Activated gamma-delta T cell (primary cell): ENCODE results near the gene C3orf38.
"Not testable (repeated sequence)": the region's sequence is repeated elsewhere in the genome, so short reads cannot be mapped to it uniquely, and the experiment has no call there.

Source experiments
- DNase-seq: peaks from one replicate; lab custom pipeline; 2025; lab: John Stamatoyannopoulos, UW
- total RNA-seq, 2 donors: gene quantifications; one replicate each; lab custom pipeline; 2026; lab: John Stamatoyannopoulos, UW

Gene C3orf38
- total RNA-seq = 52.9 to 53.2 reads per million in 2 donors

DNA sequence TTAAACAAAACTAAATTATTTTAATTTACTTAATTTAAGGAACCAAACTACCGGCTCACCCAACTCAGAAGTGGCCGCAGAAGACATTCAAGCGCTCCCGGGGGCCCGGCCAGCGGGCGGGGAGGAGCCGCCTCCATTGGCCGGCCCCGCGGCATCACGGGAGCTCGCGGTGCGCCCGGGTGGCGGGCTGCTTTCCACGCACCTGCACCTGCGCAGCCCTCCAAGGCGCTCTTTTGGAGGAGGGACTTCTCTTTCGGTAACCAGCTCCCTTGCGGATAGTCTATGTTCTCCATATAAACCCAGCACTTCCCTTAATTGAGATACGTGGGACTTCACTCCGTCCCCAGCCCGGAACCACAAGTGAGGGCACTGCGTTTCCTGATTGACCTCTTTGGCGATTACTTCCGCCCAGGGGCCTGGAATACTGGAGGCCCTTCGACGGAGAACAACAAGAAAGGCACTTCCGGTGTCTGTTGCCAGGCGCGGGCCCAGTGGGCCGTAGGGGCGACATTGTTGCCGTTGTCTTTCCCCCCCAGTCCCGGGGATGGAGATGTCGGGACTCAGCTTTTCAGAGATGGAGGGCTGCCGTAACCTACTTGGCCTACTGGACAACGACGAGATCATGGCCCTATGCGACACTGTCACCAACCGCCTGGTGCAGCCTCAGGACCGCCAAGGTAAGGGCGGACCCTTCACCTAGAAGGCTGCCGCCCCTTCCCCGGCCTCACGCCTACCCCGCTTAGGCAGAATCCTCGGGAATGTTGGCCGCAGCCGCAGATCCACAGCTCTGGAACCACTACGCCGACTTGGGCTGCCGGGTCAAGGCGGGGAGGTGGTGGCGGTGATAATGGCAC lies at the start of gene C3orf38:
Gene C3orf38 (plus strand): TSS at position 451 of the 854 bp plus-strand sequence. CDS start 94 bp downstream, at position 545.
- DNase-seq = peak; percentile 66

DNA sequence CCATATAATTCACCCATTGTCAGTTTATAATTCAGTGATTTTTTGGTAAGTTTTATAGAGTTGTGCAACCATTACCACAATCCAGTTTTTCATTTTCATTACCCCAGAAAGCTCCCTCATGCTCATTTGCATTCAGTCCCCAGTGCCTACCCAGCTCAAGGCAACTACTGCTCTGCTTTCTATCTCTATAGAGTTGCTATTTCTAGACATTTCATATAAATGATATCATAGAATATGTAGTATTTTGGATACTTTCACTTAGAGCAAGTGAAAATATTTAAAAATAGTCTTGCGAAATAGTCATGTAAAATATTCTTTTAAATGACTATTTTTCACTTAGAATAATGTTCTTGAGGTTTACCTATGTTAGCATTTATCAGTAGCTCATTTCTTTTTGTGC lies 48.6 kb upstream of the C3orf38 start:
- DNase-seq = no peak

GRCh38 chr3:88105325-88105724 lies 44.4 kb upstream of the C3orf38 start:
- no peak for DNase-seq

DNA sequence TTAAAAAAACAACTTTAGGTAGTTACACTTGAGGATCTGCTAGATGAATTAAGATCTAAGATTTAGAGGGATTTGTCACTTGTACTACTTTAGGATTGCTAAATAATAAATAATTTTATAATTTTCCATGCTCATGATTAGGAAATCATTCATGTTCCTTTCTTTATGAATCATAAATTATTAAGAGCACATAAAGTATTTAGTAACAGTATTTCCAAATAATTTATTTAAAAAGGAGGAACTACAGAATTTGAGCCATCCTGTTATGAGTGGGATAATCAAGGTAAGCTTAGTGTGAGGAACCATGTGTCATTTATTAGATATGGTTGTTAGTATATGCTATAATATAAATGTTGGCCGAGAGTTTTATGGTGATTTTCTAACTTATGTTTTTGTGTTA lies 37.5 kb upstream of the C3orf38 start:
- no peak for DNase-seq

GRCh38 chr3:88113311-88114162 lies 36.2 kb upstream of the C3orf38 start:
- no peak for DNase-seq

- DNase-seq = no peak
These were observed 34.7 kb upstream of the C3orf38 start for GRCh38 chr3:88114878-88115549.

DNA sequence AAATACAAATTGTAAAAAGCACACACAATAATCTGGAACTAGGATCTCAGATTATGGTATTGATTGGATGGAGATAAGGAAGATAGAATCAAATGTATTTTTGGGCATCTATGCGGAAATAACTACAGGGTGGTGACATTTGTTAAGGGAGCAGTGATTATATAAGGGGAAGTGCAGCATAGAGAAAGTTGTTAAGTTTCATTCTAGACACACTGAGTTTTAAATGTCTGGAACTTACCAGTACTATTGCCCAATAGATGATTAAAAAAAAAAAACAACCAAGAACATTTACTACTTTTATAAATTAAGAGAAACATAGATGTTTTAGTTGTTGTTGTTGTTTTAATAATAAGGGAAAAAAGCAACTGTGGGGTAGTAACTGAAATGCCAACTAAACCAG lies 32.1 kb upstream of the C3orf38 start:
- no peak for DNase-seq

DNA sequence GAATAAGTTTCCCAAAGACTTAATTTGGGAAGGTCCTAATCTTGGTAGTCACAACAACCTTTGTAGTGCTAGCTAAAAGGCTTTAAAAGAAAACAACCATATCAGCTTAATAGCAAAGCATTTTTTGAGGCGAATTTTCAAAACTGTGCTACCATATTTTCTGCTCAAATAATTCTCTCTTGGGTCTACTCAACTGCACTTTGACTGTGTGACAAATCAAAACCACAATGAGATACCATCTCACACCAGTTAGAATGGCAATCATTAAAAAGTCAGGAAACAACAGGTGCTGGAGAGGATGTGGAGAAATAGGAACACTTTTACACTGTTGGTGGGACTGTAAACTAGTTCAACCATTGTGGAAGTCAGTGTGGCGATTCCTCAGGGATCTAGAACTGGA lies 31.2 kb upstream of the C3orf38 start:
- DNase-seq = not testable (repeated sequence)

GRCh38 chr3:88123526-88123925 lies 26.2 kb upstream of the C3orf38 start:
- DNase-seq = no peak

GRCh38 chr3:88131695-88132094 lies 18.1 kb upstream of the C3orf38 start:
- no peak for DNase-seq

DNA sequence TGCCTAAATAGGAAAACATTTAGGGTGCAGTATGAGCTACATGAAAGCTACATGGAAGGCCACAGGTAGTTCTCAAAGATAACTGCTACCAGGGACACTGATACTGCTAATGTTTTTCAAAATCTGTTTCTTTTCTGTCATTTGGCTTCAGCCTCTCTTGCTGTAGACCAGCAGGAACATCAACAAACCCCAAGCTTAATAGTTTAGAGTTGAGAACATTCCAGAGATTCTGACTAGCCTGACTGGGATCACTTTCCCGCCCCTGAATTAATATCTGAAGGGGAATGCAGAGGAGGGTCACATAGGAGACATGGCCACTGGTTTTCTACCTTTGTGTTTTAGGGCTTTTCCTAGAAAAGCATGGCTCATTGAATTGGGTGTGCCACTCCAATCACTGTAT lies 16.9 kb upstream of the C3orf38 start:
- DNase-seq = no peak

GRCh38 chr3:88133711-88134263 lies 16.0 kb upstream of the C3orf38 start:
- DNase-seq = no peak

GRCh38 chr3:88137836-88138235 lies 11.9 kb upstream of the C3orf38 start:
- no peak for DNase-seq

- DNase-seq = no peak
These were observed 8.2 kb upstream of the C3orf38 start for GRCh38 chr3:88141458-88142083.

- DNase-seq = no peak
These were observed 7.6 kb upstream of the C3orf38 start for GRCh38 chr3:88142094-88142624.

- DNase-seq = no peak
These were observed 2.5 kb upstream of the C3orf38 start for GRCh38 chr3:88147261-88147660.

DNA sequence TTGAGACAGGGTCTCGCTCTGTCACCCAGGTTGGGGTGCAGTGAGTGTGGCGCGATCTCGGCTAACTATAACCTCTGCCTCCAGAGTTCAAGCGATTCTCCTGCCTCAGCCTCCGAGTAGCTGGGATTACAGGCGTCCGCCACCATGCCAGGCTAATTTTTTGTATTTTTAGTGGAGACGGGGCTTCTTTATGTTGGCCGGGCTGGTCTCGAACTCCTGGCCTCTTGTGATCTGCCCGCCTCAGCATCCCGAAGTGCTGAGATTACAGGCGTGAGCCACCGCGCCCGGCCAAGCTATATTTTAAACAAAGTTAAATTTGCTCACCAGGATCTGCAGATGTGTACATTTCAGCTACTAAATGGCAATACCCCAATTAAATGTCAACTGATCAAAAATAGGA lies 1.1 kb upstream of the C3orf38 start:
- DNase-seq = no peak

GRCh38 chr3:88149101-88149508 lies 654 bp upstream of the C3orf38 start:
- no peak for DNase-seq

- DNase-seq = no peak
These were observed 612 bp downstream of the C3orf38 start for GRCh38 chr3:88150371-88150770.

- DNase-seq = no peak
These were observed 1.0 kb downstream of the C3orf38 start for GRCh38 chr3:88150806-88151205.

GRCh38 chr3:88151358-88151757 lies 1.6 kb downstream of the C3orf38 start:
- DNase-seq = no peak
